ENCODE results near the gene OTOP3. TPM values are rescaled to one million over a fixed set of nuclear protein-coding genes. Genes with fewer than 3 reads are reported as not detected.
A peak's percentile ranks its signal among the peaks of the same experiment; 100 is the strongest.

Gene OTOP3
- total RNA-seq, 1 donor from 2014 or later: not detected

- no peak for DNase-seq (ENCODE audit: low read depth)
- Histone ChIP-seq H3K36me3 (ENCODE audit: control insufficient read depth, insufficient read depth, low read length) (peaks cover 2% of the 10 kb centered on the region), H3K27me3 (ENCODE audit: control insufficient read depth, insufficient read depth, low read length) (no peaks in the 10 kb centered on the region), H3K4me3 (ENCODE audit: low read depth, low read length) (no peak overlapping the region)
- TF ChIP-seq CTCF (IDR thresholded peaks at IDR 0.05; ENCODE audit: insufficient read depth, low read length, poor library complexity, severe bottlenecking): peak; percentile 97
Measured at GRCh38 chr17:74957935-74958740, 22.4 kb downstream of the OTOP3 start.

GRCh38 chr17:74959826-74960515 is 24.3 kb downstream of the OTOP3 start:
- no peak for TF ChIP-seq CTCF (IDR thresholded peaks at IDR 0.05; ENCODE audit: insufficient read depth, low read length, poor library complexity, severe bottlenecking)
- H3K4me3 ChIP-seq (ENCODE audit: low read depth, low read length): no peak overlapping the region
- DNase-seq (ENCODE audit: low read depth): no peak
- peaks cover 2% of the 10 kb centered on the region for H3K36me3 ChIP-seq (ENCODE audit: control insufficient read depth, insufficient read depth, low read length)
- no peaks in the 10 kb centered on the region for H3K27me3 ChIP-seq (ENCODE audit: control insufficient read depth, insufficient read depth, low read length)

GRCh38 chr17:74960570-74961342 is 25.1 kb downstream of the OTOP3 start:
- DNase-seq (ENCODE audit: low read depth): no peak
- TF ChIP-seq CTCF (IDR thresholded peaks at IDR 0.05; ENCODE audit: insufficient read depth, low read length, poor library complexity, severe bottlenecking): peak; percentile 50
- H3K36me3 ChIP-seq (ENCODE audit: control insufficient read depth, insufficient read depth, low read length): peaks cover 2% of the 10 kb centered on the region
- no peaks in the 10 kb centered on the region for H3K27me3 ChIP-seq (ENCODE audit: control insufficient read depth, insufficient read depth, low read length)
- no peak overlapping the region for H3K4me3 ChIP-seq (ENCODE audit: low read depth, low read length)

- peak; percentile 41 for DNase-seq (ENCODE audit: low read depth)
- TF ChIP-seq CTCF (IDR thresholded peaks at IDR 0.05; ENCODE audit: insufficient read depth, low read length, poor library complexity, severe bottlenecking): peak; percentile 62
Measured at GRCh38 chr17:74961657-74962350, 26.1 kb downstream of the OTOP3 start.

GRCh38 chr17:74962622-74963394 is 27.1 kb downstream of the OTOP3 start:
- Histone ChIP-seq H3K4me3 (ENCODE audit: low read depth, low read length) (no peak overlapping the region), H3K36me3 (ENCODE audit: control insufficient read depth, insufficient read depth, low read length) (peaks cover 2% of the 10 kb centered on the region), H3K27me3 (ENCODE audit: control insufficient read depth, insufficient read depth, low read length) (no peaks in the 10 kb centered on the region)
- DNase-seq (ENCODE audit: low read depth): no peak
- no peak for TF ChIP-seq CTCF (IDR thresholded peaks at IDR 0.05; ENCODE audit: insufficient read depth, low read length, poor library complexity, severe bottlenecking)

More at GRCh38 chr17:74961657-74962350, 26.1 kb downstream of the OTOP3 start:
- H3K27me3 ChIP-seq (ENCODE audit: control insufficient read depth, insufficient read depth, low read length): no peaks in the 10 kb centered on the region
- no peak overlapping the region for H3K4me3 ChIP-seq (ENCODE audit: low read depth, low read length)
- H3K36me3 ChIP-seq (ENCODE audit: control insufficient read depth, insufficient read depth, low read length): peaks cover 2% of the 10 kb centered on the region

Data from kidney epithelial cell (primary cell).